SK-N-SH (cell line): Measurements from ENCODE around the gene WWTR1. TPM values are rescaled to one million over a fixed set of nuclear protein-coding genes. Genes with fewer than 3 reads are reported as not detected.

Source experiments
- CTCF ChIA-PET: fragments of 300-600, 350-600 bp; formaldehyde crosslinking; extraction: SDS; loops from one replicate; lab custom pipeline; 2021; lab: Yijun Ruan, JAX
- POLR2A ChIA-PET: fragments of 350-600 bp; sonication (Branson Sonifier 250); formaldehyde crosslinking; extraction: SDS; loops from one replicate; lab custom pipeline; 2020; ENCODE audit warnings: antibody characterized with exemption, inconsistent platforms; lab: Yijun Ruan, JAX
- DNase-seq: peaks from one replicate; pipeline ENCODE4 v3.0.0; 2012
- H2AFZ ChIP-seq: fragments of 200-600 bp; sonication (generic); 2 replicates; pipeline ENCODE4 v1.8.1; 2016; ENCODE audit warnings: antibody characterized with exemption, mild to moderate bottlenecking, low read depth
- H3F3A ChIP-seq: fragments of 200-600 bp; sonication (generic); replicated peaks from 2 replicates; pipeline ENCODE3; 2016; ENCODE audit warnings: antibody characterized with exemption, mild to moderate bottlenecking; ENCODE audit not compliant: insufficient read depth
- H3K27ac ChIP-seq, 2 experiments: fragments of 200-500 bp in 1 of 2; fragments of 200-600 bp in 1 of 2; sonication (Bioruptor generic) in 1 of 2; sonication (generic), shearing (Covaris generic) in 1 of 2; 2 replicates each; pipeline versions ENCODE4 v1.5.1 to v1.6.1; 2014 to 2016; ENCODE audit warnings: low read depth in 2 of 2, inconsistent platforms in 1 of 2, low read length in 1 of 2, mild to moderate bottlenecking in 1 of 2, mixed read lengths in 1 of 2
- H3K27me3 ChIP-seq: fragments of 200-600 bp; sonication (generic), shearing (Covaris generic); 2 replicates; pipeline ENCODE4 v1.6.1; 2016; ENCODE audit warnings: mixed run types; ENCODE audit not compliant: insufficient read depth
- H3K36me3 ChIP-seq, 2 experiments: fragments of 200-500 bp in 1 of 2; fragments of 200-600 bp in 1 of 2; sonication (Bioruptor generic) in 1 of 2; sonication (generic) in 1 of 2; replicated peaks in 1 of 2; 2 replicates each; pipeline versions ENCODE3 to v1.5.1; 2014 to 2016; ENCODE audit warnings: low read length in 1 of 2, mild to moderate bottlenecking in 1 of 2; ENCODE audit not compliant: insufficient read depth in 2 of 2, control insufficient read depth in 1 of 2
- H3K4me1 ChIP-seq, 2 experiments: fragments of 200-500 bp in 1 of 2; fragments of 200-600 bp in 1 of 2; sonication (Bioruptor generic) in 1 of 2; sonication (generic), shearing (Covaris generic) in 1 of 2; 2 replicates each; pipeline versions ENCODE4 v1.5.1 to v1.6.1; 2014 to 2016; ENCODE audit warnings: low read depth in 1 of 2, low read length in 1 of 2, mixed run types in 1 of 2; ENCODE audit not compliant: insufficient read depth in 2 of 2, control insufficient read depth in 1 of 2
- H3K4me2 ChIP-seq: fragments of 200-600 bp; sonication (generic), shearing (Covaris generic); 2 replicates; pipeline ENCODE4 v1.6.1; 2017; ENCODE audit warnings: mixed run types
- H3K4me3 ChIP-seq, 2 experiments: fragments of 200-500 bp in 1 of 2; fragments of 200-600 bp in 1 of 2; sonication (Bioruptor generic) in 1 of 2; sonication (generic), shearing (Covaris generic) in 1 of 2; 2 replicates each; pipeline versions ENCODE4 v1.5.1 to v1.8.1; 2014 to 2016; ENCODE audit warnings: low read depth in 2 of 2, inconsistent platforms in 1 of 2, low read length in 1 of 2, mild to moderate bottlenecking in 1 of 2, mixed read lengths in 1 of 2, moderate library complexity in 1 of 2
- H3K79me2 ChIP-seq: fragments of 200-600 bp; sonication (generic); 2 replicates; pipeline ENCODE4 v1.8.1; 2017; ENCODE audit warnings: mild to moderate bottlenecking; ENCODE audit not compliant: insufficient read depth
- H3K9ac ChIP-seq: fragments of 200-600 bp; sonication (generic); 2 replicates; pipeline ENCODE4 v1.6.1; 2017; ENCODE audit warnings: mixed run types
- H3K9me2 ChIP-seq: fragments of 200-600 bp; sonication (generic); 2 replicates; pipeline ENCODE4 v1.6.1; 2017; ENCODE audit warnings: mixed run types
- H3K9me3 ChIP-seq: fragments of 200-600 bp; sonication (generic); 2 replicates; pipeline ENCODE4 v1.6.1; 2017; ENCODE audit warnings: mixed run types, mild to moderate bottlenecking, moderate library complexity
- H4K20me1 ChIP-seq: fragments of 200-600 bp; sonication (generic); 2 replicates; pipeline ENCODE4 v1.6.1; 2017; ENCODE audit warnings: mild to moderate bottlenecking, mixed run types; ENCODE audit not compliant: insufficient read depth
- EP300 ChIP-seq, 2 experiments: IDR thresholded peaks; 2 replicates each; pipeline versions ENCODE4 v1.4.0 to v1.6.1; 2012; ENCODE audit warnings: borderline replicate concordance in 1 of 2, low read depth in 1 of 2, low read length in 1 of 2
- FOXJ3 ChIP-seq: sonication (generic); formaldehyde crosslinking; IDR thresholded peaks from 2 replicates; pipeline ENCODE4 v1.5.1; 2020; ENCODE audit warnings: mild to moderate bottlenecking, missing genetic modification reagents
- RAD21 ChIP-seq: IDR thresholded peaks from 2 replicates; pipeline ENCODE4 v1.6.1; 2012; ENCODE audit warnings: mild to moderate bottlenecking, low read length
- SMC3 ChIP-seq: IDR thresholded peaks from 2 replicates; pipeline ENCODE4 v1.6.1; 2012; ENCODE audit warnings: low read depth, low read length, improper control_type of control experiment
- WGBS: methylation state at CpG from one replicate; pipeline ENCODE4 v1.1.6; 2017; ENCODE audit warnings: low lambda C conversion rate; 5-methylcytosine and 5-hydroxymethylcytosine counted together
- polyA plus RNA-seq, 3 experiments: library from polyadenylated mRNA; depleted of rRNA; stranded (reverse); fragments of >200 nt; gene quantifications; 2 replicates each; pipeline ENCODE4 v1.2.3, GENCODE V29; 2012
- TF ChIP-seq, protein P1 (sequence below): fragments of 200-600 bp; sonication (generic); IDR thresholded peaks from 2 replicates; pipeline ENCODE4 v1.6.1; 2017; ENCODE audit warnings: antibody characterized with exemption, mild to moderate bottlenecking, moderate library complexity

WWTR1 gene
- polyA plus RNA-seq, 1 of the 3 experiments (the other 2 are of a cell fraction) = 60.6 TPM

DNA sequence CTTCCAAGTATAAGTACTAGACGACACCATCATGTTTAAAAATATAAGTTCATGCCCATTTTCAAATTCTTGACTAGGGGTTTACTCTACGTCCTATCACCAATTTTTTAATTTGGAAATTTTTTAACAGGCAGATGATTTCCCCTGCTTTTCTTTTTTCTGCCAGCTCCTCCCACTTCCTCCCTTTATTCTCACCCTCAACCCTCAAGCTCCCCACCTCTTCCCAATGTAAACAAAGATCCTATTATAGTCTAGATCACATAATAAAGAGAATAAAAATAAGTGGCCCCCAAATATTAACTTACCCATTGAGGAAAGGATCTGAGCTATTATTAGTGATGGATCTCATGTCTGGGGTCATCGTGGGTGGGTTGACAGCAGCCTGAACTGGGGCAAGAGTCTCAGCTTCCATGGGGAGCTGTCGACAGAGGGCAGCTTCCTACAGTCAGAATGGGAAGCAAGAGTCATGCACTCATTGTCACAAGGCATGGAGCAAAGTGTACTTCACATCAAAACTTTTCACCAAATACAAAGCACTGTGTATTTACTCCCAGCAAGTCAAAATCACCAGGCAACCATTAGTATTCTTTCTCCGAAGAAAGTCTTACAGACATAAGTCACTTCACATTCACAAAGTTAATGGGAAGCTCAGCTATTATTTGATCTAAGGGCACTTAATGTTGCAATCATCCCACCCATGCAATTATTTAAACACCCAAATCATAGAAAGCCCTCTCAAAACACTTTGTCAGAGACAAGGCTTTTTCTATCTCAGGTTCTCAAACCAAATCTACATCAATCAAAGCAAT lies 130.1 kb downstream of the WWTR1 start:
- H3K4me3 ChIP-seq = no peak overlapping the region
- peaks cover 38% of the 10 kb centered on the region for H3K79me2 ChIP-seq
- H3K4me1 ChIP-seq = peaks cover 0 to 14% of the 10 kb centered on the region in 2 experiments; a peak in 2 of 4 replicates
- no peaks in the 10 kb centered on the region for H4K20me1 ChIP-seq
- H3F3A ChIP-seq = no peaks in the 10 kb centered on the region
- no peaks in the 10 kb centered on the region for H3K9me2 ChIP-seq
- no peaks in the 10 kb centered on the region for H3K27me3 ChIP-seq
- ChIA-PET CTCF (interaction anchor here (1.0 to 1.8 kb wide), 6 partner anchors 15 to 225 kb away, joined by 3 to 8 read pairs (median 3); no protein-coding TSS in a partner anchor), POLR2A (no interaction called here)
- no peak for DNase-seq
- no peak overlapping the region for H3K4me2 ChIP-seq
- H3K9me3 ChIP-seq = no peaks in the 10 kb centered on the region
- TF ChIP-seq RAD21 (0 out of 2 replicates have a peak, but pooled peaks have one; percentile 16), FOXJ3 (CRISPR knock-in tag) (no peak), SMC3 (no peak)
- TF ChIP-seq, protein P1, sequence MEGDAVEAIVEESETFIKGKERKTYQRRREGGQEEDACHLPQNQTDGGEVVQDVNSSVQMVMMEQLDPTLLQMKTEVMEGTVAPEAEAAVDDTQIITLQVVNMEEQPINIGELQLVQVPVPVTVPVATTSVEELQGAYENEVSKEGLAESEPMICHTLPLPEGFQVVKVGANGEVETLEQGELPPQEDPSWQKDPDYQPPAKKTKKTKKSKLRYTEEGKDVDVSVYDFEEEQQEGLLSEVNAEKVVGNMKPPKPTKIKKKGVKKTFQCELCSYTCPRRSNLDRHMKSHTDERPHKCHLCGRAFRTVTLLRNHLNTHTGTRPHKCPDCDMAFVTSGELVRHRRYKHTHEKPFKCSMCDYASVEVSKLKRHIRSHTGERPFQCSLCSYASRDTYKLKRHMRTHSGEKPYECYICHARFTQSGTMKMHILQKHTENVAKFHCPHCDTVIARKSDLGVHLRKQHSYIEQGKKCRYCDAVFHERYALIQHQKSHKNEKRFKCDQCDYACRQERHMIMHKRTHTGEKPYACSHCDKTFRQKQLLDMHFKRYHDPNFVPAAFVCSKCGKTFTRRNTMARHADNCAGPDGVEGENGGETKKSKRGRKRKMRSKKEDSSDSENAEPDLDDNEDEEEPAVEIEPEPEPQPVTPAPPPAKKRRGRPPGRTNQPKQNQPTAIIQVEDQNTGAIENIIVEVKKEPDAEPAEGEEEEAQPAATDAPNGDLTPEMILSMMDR = peak; percentile 24; the same call in 1 of the 2 replicates
- no peak overlapping the region for H3K9ac ChIP-seq
- 82% methylated on average over 5 of the region's 5 CpGs for WGBS
- H3K27ac ChIP-seq = peak overlapping the region in 1 of 2 experiments; percentile 5; a peak in 1 of 4 replicates
- H2AFZ ChIP-seq = no peak overlapping the region
- peaks cover 8 to 35% of the 10 kb centered on the region in 2 experiments for H3K36me3 ChIP-seq

DNA sequence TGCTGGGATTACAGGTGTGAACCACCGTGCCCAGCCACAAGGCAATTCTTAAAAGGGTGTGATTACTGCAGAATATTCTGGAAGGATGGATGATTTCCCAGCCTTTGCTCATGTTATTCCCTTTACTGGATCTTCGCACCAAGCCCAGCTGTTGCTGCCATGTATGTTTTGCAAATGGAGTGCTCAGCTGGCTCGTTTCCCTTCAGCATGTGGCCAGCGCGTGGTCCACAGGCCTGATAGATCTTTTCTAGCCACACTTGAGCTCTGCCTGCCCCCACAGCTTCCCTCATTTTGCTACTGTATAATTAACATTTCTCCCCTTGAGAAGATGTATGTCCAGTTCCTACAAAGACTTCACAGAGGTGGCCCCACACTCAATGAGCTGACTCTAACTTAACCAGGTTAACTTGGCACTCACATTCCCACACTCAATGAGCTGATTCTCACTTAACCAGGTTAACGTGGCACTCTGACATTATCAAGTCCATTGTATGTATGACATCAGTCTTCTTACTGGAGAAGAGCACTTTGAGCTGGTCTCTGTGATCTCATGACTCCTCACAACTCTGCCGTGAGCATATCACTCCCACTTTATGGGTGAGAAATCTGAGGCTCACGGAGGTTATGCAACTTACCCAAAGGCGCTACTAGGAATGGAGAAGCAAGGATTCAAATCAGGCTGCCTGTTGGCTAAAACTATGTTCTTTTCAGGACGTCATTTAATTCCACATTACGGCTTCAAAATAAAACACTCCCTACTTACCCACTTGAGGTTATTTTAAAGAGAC lies 134.1 kb downstream of the WWTR1 start:
- WGBS = 93% methylated on average over 10 of the region's 11 CpGs
- Histone ChIP-seq H3K4me3 (no peak overlapping the region), H2AFZ (no peak overlapping the region), H3F3A (peaks cover 3% of the 10 kb centered on the region), H3K9me3 (no peaks in the 10 kb centered on the region), H3K27ac (no peak overlapping the region), H3K36me3 (peaks cover 24 to 56% of the 10 kb centered on the region in 2 experiments), H3K27me3 (no peaks in the 10 kb centered on the region), H3K79me2 (peaks cover 11% of the 10 kb centered on the region), H4K20me1 (no peaks in the 10 kb centered on the region), H3K4me2 (no peak overlapping the region), H3K4me1 (peaks cover 0 to 7% of the 10 kb centered on the region in 2 experiments; a peak in 2 of 4 replicates), H3K9me2 (no peaks in the 10 kb centered on the region), H3K9ac (no peak overlapping the region)
- CTCF ChIA-PET = interaction anchor here (1.2 to 1.6 kb wide), 3 partner anchors 11 to 660 kb away, joined by 3 to 10 read pairs (median 7); no protein-coding TSS in a partner anchor
- POLR2A ChIA-PET = no interaction called here
- TF ChIP-seq EP300 (IDR thresholded peaks at IDR 0.05; ENCODE audit: borderline replicate concordance in 1 of 2, low read depth in 1 of 2, low read length in 1 of 2) = no peak
- TF ChIP-seq, protein P1 = no peak
- no peak for DNase-seq
